ENCODE data around the gene COPS3.
"Not testable (repeated sequence)": the region's sequence is repeated elsewhere in the genome, so short reads cannot be mapped to it uniquely, and the experiment has no call there.

GRCh38 chr17:17301659-17302058 is 20.6 kb upstream of the COPS3 start:
- TF ChIP-seq, protein P1, sequence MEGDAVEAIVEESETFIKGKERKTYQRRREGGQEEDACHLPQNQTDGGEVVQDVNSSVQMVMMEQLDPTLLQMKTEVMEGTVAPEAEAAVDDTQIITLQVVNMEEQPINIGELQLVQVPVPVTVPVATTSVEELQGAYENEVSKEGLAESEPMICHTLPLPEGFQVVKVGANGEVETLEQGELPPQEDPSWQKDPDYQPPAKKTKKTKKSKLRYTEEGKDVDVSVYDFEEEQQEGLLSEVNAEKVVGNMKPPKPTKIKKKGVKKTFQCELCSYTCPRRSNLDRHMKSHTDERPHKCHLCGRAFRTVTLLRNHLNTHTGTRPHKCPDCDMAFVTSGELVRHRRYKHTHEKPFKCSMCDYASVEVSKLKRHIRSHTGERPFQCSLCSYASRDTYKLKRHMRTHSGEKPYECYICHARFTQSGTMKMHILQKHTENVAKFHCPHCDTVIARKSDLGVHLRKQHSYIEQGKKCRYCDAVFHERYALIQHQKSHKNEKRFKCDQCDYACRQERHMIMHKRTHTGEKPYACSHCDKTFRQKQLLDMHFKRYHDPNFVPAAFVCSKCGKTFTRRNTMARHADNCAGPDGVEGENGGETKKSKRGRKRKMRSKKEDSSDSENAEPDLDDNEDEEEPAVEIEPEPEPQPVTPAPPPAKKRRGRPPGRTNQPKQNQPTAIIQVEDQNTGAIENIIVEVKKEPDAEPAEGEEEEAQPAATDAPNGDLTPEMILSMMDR (IDR thresholded peaks at IDR 0.05; ENCODE audit: borderline replicate concordance, extremely low read depth, low read length, poor library complexity, severe bottlenecking), result not testable (repeated sequence)
- TF ChIP-seq EZH2 (IDR thresholded peaks at IDR 0.05; ENCODE audit: borderline replicate concordance, low read depth, low read length, severe bottlenecking), result not testable (repeated sequence)

Data from DND-41 (cell line).